ENCODE data around the gene WBP2NL.
"Not testable (repeated sequence)": the region's sequence is repeated elsewhere in the genome, so short reads cannot be mapped to it uniquely, and the experiment has no call there.

Gene WBP2NL

GRCh38 chr22:42069801-42070516 lies 71.4 kb downstream of the WBP2NL start:
- peaks cover 8 to 11% of the 10 kb centered on the region in 2 experiments for H3K36me3 ChIP-seq (ENCODE audit: control insufficient read depth in 1 of 2, insufficient read depth in 2 of 2, low read length in 2 of 2)
- no peak overlapping the region for H3K23ac ChIP-seq (ENCODE audit: low read length)
- H3K27ac ChIP-seq (ENCODE audit: low read depth, low read length), result no peak overlapping the region
- peak overlapping the region; percentile 20 for H4K8ac ChIP-seq (ENCODE audit: low read depth, low read length)
- no peak overlapping the region for H3K9ac ChIP-seq (ENCODE audit: low read length)
- peaks cover 1% of the 10 kb centered on the region for H3K9me3 ChIP-seq (ENCODE audit: insufficient read depth, low read depth, low read length)
- H3K4me2 ChIP-seq (ENCODE audit: low read length), result peak overlapping the region; percentile 77
- peak overlapping the region; percentile 66 for H3K4me3 ChIP-seq (ENCODE audit: low read depth, low read length)
- H4K12ac ChIP-seq (ENCODE audit: low read depth, low read length), result no peak overlapping the region
- peaks cover 6 to 14% of the 10 kb centered on the region in 2 experiments for H3K4me1 ChIP-seq (ENCODE audit: control insufficient read depth in 1 of 2, insufficient read depth in 2 of 2, low read length in 2 of 2)
- WGBS (ENCODE audit: extremely low coverage, insufficient coverage, insufficient read length), result no CpG with 5 or more reads among the region's 19 CpGs
- no peaks in the 10 kb centered on the region for H3K27me3 ChIP-seq (ENCODE audit: insufficient read depth, low read length)
- no peak overlapping the region for H2BK12ac ChIP-seq (ENCODE audit: low read length)
- H2AFZ ChIP-seq (ENCODE audit: insufficient read depth, low read length, poor library complexity), result peak overlapping the region; percentile 24
- DNase-seq, result peak in 1 of 2 donors; percentile 49
- no peak overlapping the region for H3K14ac ChIP-seq (ENCODE audit: low read length)
- H3K79me1 ChIP-seq (ENCODE audit: low read length), result peaks cover 8% of the 10 kb centered on the region
- H2AK5ac ChIP-seq (ENCODE audit: low read length), result no peak overlapping the region
- no peak overlapping the region for H2BK5ac ChIP-seq (ENCODE audit: low read depth, low read length, poor library complexity)
- H3K4ac ChIP-seq (ENCODE audit: low read depth, low read length), result no peak overlapping the region
- peaks cover 5% of the 10 kb centered on the region for H3K79me2 ChIP-seq (ENCODE audit: control insufficient read depth, insufficient read depth, low read length, poor library complexity)
- H4K91ac ChIP-seq (ENCODE audit: low read depth, low read length), result no peak overlapping the region
- H3K18ac ChIP-seq (ENCODE audit: low read length), result no peak overlapping the region
- no peak overlapping the region for H2BK120ac ChIP-seq (ENCODE audit: insufficient read depth, low read length, poor library complexity)

- H3K4ac ChIP-seq (ENCODE audit: low read depth, low read length), result peak within 1 kb of the TSS; percentile 19
- DNase-seq, result peak; percentile 93 to 97
- H4K91ac ChIP-seq (ENCODE audit: low read depth, low read length), result peak within 1 kb of the TSS; percentile 70
- H3K36me3 ChIP-seq (ENCODE audit: control insufficient read depth in 1 of 2, insufficient read depth in 2 of 2, low read length in 2 of 2), result peaks cover 4 to 8% of the 10 kb centered on the region in 2 experiments
- peak within 1 kb of the TSS; percentile 87 for H3K18ac ChIP-seq (ENCODE audit: low read length)
- H3K27ac ChIP-seq (ENCODE audit: low read depth, low read length), result peak within 1 kb of the TSS; percentile 2
- H2AFZ ChIP-seq (ENCODE audit: insufficient read depth, low read length, poor library complexity), result peak within 1 kb of the TSS; percentile 91
- no CpG with 5 or more reads among the region's 56 CpGs for WGBS (ENCODE audit: extremely low coverage, insufficient coverage, insufficient read length)
- H2AK5ac ChIP-seq (ENCODE audit: low read length), result peak within 1 kb of the TSS; percentile 15
- H2BK120ac ChIP-seq (ENCODE audit: insufficient read depth, low read length, poor library complexity), result peak within 1 kb of the TSS; percentile 77
- peaks cover 8% of the 10 kb centered on the region for H3K79me1 ChIP-seq (ENCODE audit: low read length)
- H3K79me2 ChIP-seq (ENCODE audit: control insufficient read depth, insufficient read depth, low read length, poor library complexity), result peaks cover 5% of the 10 kb centered on the region
- peaks cover 1% of the 10 kb centered on the region for H3K9me3 ChIP-seq (ENCODE audit: insufficient read depth, low read depth, low read length)
- H2BK12ac ChIP-seq (ENCODE audit: low read length), result no peak within 1 kb of the TSS
- no peaks in the 10 kb centered on the region for H3K27me3 ChIP-seq (ENCODE audit: insufficient read depth, low read length)
- H3K14ac ChIP-seq (ENCODE audit: low read length), result peak within 1 kb of the TSS; percentile 82
- H3K9ac ChIP-seq (ENCODE audit: low read length), result peak within 1 kb of the TSS; percentile 18
- H3K4me3 ChIP-seq (ENCODE audit: low read depth, low read length), result peak within 1 kb of the TSS; percentile 66
- H4K12ac ChIP-seq (ENCODE audit: low read depth, low read length), result peak within 1 kb of the TSS; percentile 96
- peaks cover 6 to 14% of the 10 kb centered on the region in 2 experiments for H3K4me1 ChIP-seq (ENCODE audit: control insufficient read depth in 1 of 2, insufficient read depth in 2 of 2, low read length in 2 of 2)
- H3K23ac ChIP-seq (ENCODE audit: low read length), result no peak within 1 kb of the TSS
- peak within 1 kb of the TSS; percentile 76 for H2BK5ac ChIP-seq (ENCODE audit: low read depth, low read length, poor library complexity)
- peak within 1 kb of the TSS; percentile 96 for H4K8ac ChIP-seq (ENCODE audit: low read depth, low read length)
- H3K4me2 ChIP-seq (ENCODE audit: low read length), result peak within 1 kb of the TSS; percentile 77
These were observed 72.2 kb downstream of the WBP2NL start, which contains the start of gene NAGA for GRCh38 chr22:42070517-42071422. Gene NAGA (minus strand): TSS chr22:42070812. CDS start chr22:42070297, 515 bp downstream.

- not testable (repeated sequence) for H3K79me2 ChIP-seq (ENCODE audit: control insufficient read depth, insufficient read depth, low read length, poor library complexity); H3K79me1 ChIP-seq (ENCODE audit: low read length); H3K9ac ChIP-seq (ENCODE audit: low read length); H4K12ac ChIP-seq (ENCODE audit: low read depth, low read length); H3K4ac ChIP-seq (ENCODE audit: low read depth, low read length); H3K9me3 ChIP-seq (ENCODE audit: insufficient read depth, low read depth, low read length); H3K4me2 ChIP-seq (ENCODE audit: low read length); H2AFZ ChIP-seq (ENCODE audit: insufficient read depth, low read length, poor library complexity); H3K14ac ChIP-seq (ENCODE audit: low read length); H2BK5ac ChIP-seq (ENCODE audit: low read depth, low read length, poor library complexity); H4K91ac ChIP-seq (ENCODE audit: low read depth, low read length); H3K4me3 ChIP-seq (ENCODE audit: low read depth, low read length); H3K18ac ChIP-seq (ENCODE audit: low read length); H3K23ac ChIP-seq (ENCODE audit: low read length); DNase-seq; H3K27me3 ChIP-seq (ENCODE audit: insufficient read depth, low read length); H4K8ac ChIP-seq (ENCODE audit: low read depth, low read length); H3K36me3 ChIP-seq (ENCODE audit: control insufficient read depth in 1 of 2, insufficient read depth in 2 of 2, low read length in 2 of 2); H2BK120ac ChIP-seq (ENCODE audit: insufficient read depth, low read length, poor library complexity); H3K27ac ChIP-seq (ENCODE audit: low read depth, low read length); H2BK12ac ChIP-seq (ENCODE audit: low read length); H2AK5ac ChIP-seq (ENCODE audit: low read length)
- H3K4me1 ChIP-seq (ENCODE audit: control insufficient read depth in 1 of 2, insufficient read depth in 2 of 2, low read length in 2 of 2), result peaks cover 6 to 14% of the 10 kb centered on the region in 2 experiments
- no CpG with 5 or more reads among the region's 7 CpGs for WGBS (ENCODE audit: extremely low coverage, insufficient coverage, insufficient read length)
These were observed 72.9 kb downstream of the WBP2NL start for GRCh38 chr22:42071508-42071907.

- H4K8ac ChIP-seq (ENCODE audit: low read depth, low read length), result no peak overlapping the region
- H3K9ac ChIP-seq (ENCODE audit: low read length), result no peak overlapping the region
- peak in 1 of 2 donors; percentile 17 for DNase-seq
- no peak overlapping the region for H3K4ac ChIP-seq (ENCODE audit: low read depth, low read length)
- no peaks in the 10 kb centered on the region for H3K9me3 ChIP-seq (ENCODE audit: insufficient read depth, low read depth, low read length)
- H2BK120ac ChIP-seq (ENCODE audit: insufficient read depth, low read length, poor library complexity), result no peak overlapping the region
- H4K12ac ChIP-seq (ENCODE audit: low read depth, low read length), result no peak overlapping the region
- no peaks in the 10 kb centered on the region for H3K36me3 ChIP-seq (ENCODE audit: control insufficient read depth in 1 of 2, insufficient read depth in 2 of 2, low read length in 2 of 2)
- no peak overlapping the region for H4K91ac ChIP-seq (ENCODE audit: low read depth, low read length)
- H3K4me1 ChIP-seq (ENCODE audit: control insufficient read depth in 1 of 2, insufficient read depth in 2 of 2, low read length in 2 of 2), result peaks cover 6 to 14% of the 10 kb centered on the region in 2 experiments
- H3K18ac ChIP-seq (ENCODE audit: low read length), result no peak overlapping the region
- H3K27ac ChIP-seq (ENCODE audit: low read depth, low read length), result no peak overlapping the region
- H2BK5ac ChIP-seq (ENCODE audit: low read depth, low read length, poor library complexity), result no peak overlapping the region
- H3K79me1 ChIP-seq (ENCODE audit: low read length), result peaks cover 8% of the 10 kb centered on the region
- no peak overlapping the region for H3K4me3 ChIP-seq (ENCODE audit: low read depth, low read length)
- H3K23ac ChIP-seq (ENCODE audit: low read length), result no peak overlapping the region
- H2AK5ac ChIP-seq (ENCODE audit: low read length), result no peak overlapping the region
- H3K14ac ChIP-seq (ENCODE audit: low read length), result no peak overlapping the region
- H2BK12ac ChIP-seq (ENCODE audit: low read length), result no peak overlapping the region
- H3K4me2 ChIP-seq (ENCODE audit: low read length), result no peak overlapping the region
- WGBS (ENCODE audit: extremely low coverage, insufficient coverage, insufficient read length), result no CpG with 5 or more reads among the region's 8 CpGs
- H3K27me3 ChIP-seq (ENCODE audit: insufficient read depth, low read length), result no peaks in the 10 kb centered on the region
- H3K79me2 ChIP-seq (ENCODE audit: control insufficient read depth, insufficient read depth, low read length, poor library complexity), result peaks cover 5% of the 10 kb centered on the region
- no peak overlapping the region for H2AFZ ChIP-seq (ENCODE audit: insufficient read depth, low read length, poor library complexity)
These were observed 74.2 kb downstream of the WBP2NL start for GRCh38 chr22:42072606-42073330.

All from trophoblast cell (in vitro differentiated cells and primary cell).